Ovary (tissue), 9 donors: ENCODE results near the gene PTCH2. TPM values are rescaled to one million over a fixed set of nuclear protein-coding genes. Genes with fewer than 3 reads are reported as not detected.

ENCODE experiments used
- DNase-seq, 5 donors: peaks; one replicate each; pipeline ENCODE4 v3.0.0-alpha.2; 2019 to 2020
- H3K27ac ChIP-seq, 2 donors: fragments of 200-600 bp; one replicate each; pipeline versions ENCODE4 v1.5.1 to v1.8.0; 2019 to 2022
- H3K27me3 ChIP-seq: fragments of 200-600 bp; one replicate; pipeline ENCODE4 v1.8.0; 2022
- H3K36me3 ChIP-seq: fragments of 200-600 bp; sonication (generic); one replicate; pipeline ENCODE4 v1.5.1; 2019
- H3K4me1 ChIP-seq: one replicate; pipeline ENCODE4 v1.8.1; 2013; ENCODE audit warnings: mild to moderate bottlenecking, moderate library complexity; ENCODE audit not compliant: insufficient read depth
- H3K4me3 ChIP-seq: fragments of 200-600 bp; sonication (generic); one replicate; pipeline ENCODE4 v1.5.1; 2017
- H3K9me3 ChIP-seq, 2 donors: fragments of 200-600 bp in 1 of 2; sonication (generic) in 1 of 2; one replicate each; pipeline versions ENCODE4 v1.5.1 to v1.8.1; 2013 to 2019; ENCODE audit warnings: mild to moderate bottlenecking in 1 of 2, moderate library complexity in 1 of 2
- EP300 ChIP-seq: sonication (generic); formaldehyde crosslinking; IDR thresholded peaks from one replicate; pipeline ENCODE4 v1.6.1; 2017; ENCODE audit warnings: antibody characterized with exemption
- POLR2A ChIP-seq: fragments of 450-650 bp; IDR thresholded peaks from one replicate; pipeline ENCODE4 v1.6.1; 2017; ENCODE audit warnings: antibody characterized with exemption, mild to moderate bottlenecking, moderate library complexity
- WGBS, 3 donors: extraction: QIAGEN DNeasy Blood & Tissue Kit in 1 of 3; methylation state at CpG; one replicate each; pipeline versions ENCODE4 v1.1.5 to v1.1.7; 2013 to 2017; 5-methylcytosine and 5-hydroxymethylcytosine counted together
- intact Hi-C, 4 donors: fragments of 100-400 bp; cut with DNase I; formaldehyde crosslinking; loops; one replicate each; pipeline versions ENCODE4 v1.11.0 to v1.15.1; 2022 to 2023
- polyA plus RNA-seq, 2 donors: library from polyadenylated mRNA; stranded (reverse); fragments of 200-250 nt in 1 of 2; fragments of 350-450 nt in 1 of 2; fragmentation: Illumina TruSeq in 1 of 2; extraction: RNeasy Lipid Tissue Mini Kit (QIAGEN cat#74804) in 1 of 2; gene quantifications; one replicate each; pipeline ENCODE4 v1.2.3, GENCODE V29; 2013 to 2014
- total RNA-seq, 7 donors: library from RNA; depleted of rRNA in 2 of 7; stranded (reverse); fragments of >200 nt in 2 of 7; fragmentation: NEBNext Ultra II Directional in 3 of 7; extraction: Animal tissue kit (Norgen Biotek cat#: 25700) in 3 of 7; gene quantifications; one replicate each; pipeline versions ENCODE4 v1.1.0 to v1.2.4, GENCODE V29; 2016 to 2023
- TF ChIP-seq, protein P1 (sequence below), 3 donors: fragments of 450-650 bp in 2 of 3; fragments of 200-600 bp in 1 of 3; IDR thresholded peaks; one replicate each; pipeline versions ENCODE4 v1.5.1 to v1.8.0; 2016 to 2022; ENCODE audit warnings: antibody characterized with exemption in 3 of 3, mild to moderate bottlenecking in 1 of 3
- donor health status: DM: no; HTN: no; CAD: no; lungs with moderate emphysema.
- donor health status: DM: no; HTN: no; CAD: no.
- donor health status: Bipolar disorder and iron deficiency.
- donor health status: DM: yes; HTN: yes; CAD: no.
- donor health status: DM: no; HTN: no; CAD: no.
- donor health status: DM: yes; HTN: yes; CAD: no.

Gene PTCH2
- total and polyA plus RNA-seq, 9 donors: 1.8 to 21.2 (median 10.7) TPM

- no peak for TF ChIP-seq POLR2A
- TF ChIP-seq, protein P1, sequence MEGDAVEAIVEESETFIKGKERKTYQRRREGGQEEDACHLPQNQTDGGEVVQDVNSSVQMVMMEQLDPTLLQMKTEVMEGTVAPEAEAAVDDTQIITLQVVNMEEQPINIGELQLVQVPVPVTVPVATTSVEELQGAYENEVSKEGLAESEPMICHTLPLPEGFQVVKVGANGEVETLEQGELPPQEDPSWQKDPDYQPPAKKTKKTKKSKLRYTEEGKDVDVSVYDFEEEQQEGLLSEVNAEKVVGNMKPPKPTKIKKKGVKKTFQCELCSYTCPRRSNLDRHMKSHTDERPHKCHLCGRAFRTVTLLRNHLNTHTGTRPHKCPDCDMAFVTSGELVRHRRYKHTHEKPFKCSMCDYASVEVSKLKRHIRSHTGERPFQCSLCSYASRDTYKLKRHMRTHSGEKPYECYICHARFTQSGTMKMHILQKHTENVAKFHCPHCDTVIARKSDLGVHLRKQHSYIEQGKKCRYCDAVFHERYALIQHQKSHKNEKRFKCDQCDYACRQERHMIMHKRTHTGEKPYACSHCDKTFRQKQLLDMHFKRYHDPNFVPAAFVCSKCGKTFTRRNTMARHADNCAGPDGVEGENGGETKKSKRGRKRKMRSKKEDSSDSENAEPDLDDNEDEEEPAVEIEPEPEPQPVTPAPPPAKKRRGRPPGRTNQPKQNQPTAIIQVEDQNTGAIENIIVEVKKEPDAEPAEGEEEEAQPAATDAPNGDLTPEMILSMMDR (IDR thresholded peaks at IDR 0.05): no peak
- H3K27ac ChIP-seq: no peak overlapping the region
- H3K4me3 ChIP-seq: no peak overlapping the region
- no peaks in the 10 kb centered on the region for H3K27me3 ChIP-seq
- 65 to 73% (median 73%) methylated on average over 15 of the region's 15 CpGs for WGBS, 3 donors
- peaks cover 3% of the 10 kb centered on the region for H3K4me1 ChIP-seq
- no peaks in the 10 kb centered on the region for H3K36me3 ChIP-seq
- intact Hi-C loops: loop anchor here in 1 of 4 donors (5.0 kb wide), 1 partner anchor 36 kb away; the partner anchor contains the start of gene BEST4
- no peaks in the 10 kb centered on the region for H3K9me3 ChIP-seq
- DNase-seq: peak in 3 of 5 donors; percentile 36 to 55 (median 44)
These were observed 20.0 kb downstream of the PTCH2 start for GRCh38 chr1:44822981-44823451.

GRCh38 chr1:44822131-44822701, 20.8 kb downstream of the PTCH2 start:
- Histone ChIP-seq H3K4me1 (peaks cover 3% of the 10 kb centered on the region), H3K36me3 (no peaks in the 10 kb centered on the region), H3K9me3 (no peaks in the 10 kb centered on the region), H3K27ac (no peak overlapping the region), H3K4me3 (no peak overlapping the region), H3K27me3 (no peaks in the 10 kb centered on the region)
- DNase-seq: peak in 2 of 5 donors; percentile 25 to 39
- TF ChIP-seq POLR2A: no peak
- TF ChIP-seq EP300: no peak
- TF ChIP-seq, protein P1 (IDR thresholded peaks at IDR 0.05): no peak
- 65 to 87% (median 82%) methylated on average over 6 of the region's 6 CpGs for WGBS, 3 donors
- intact Hi-C loops: loop anchor here in 1 of 4 donors (5.0 kb wide), 1 partner anchor 35 kb away; the partner anchor contains the start of gene BEST4

- intact Hi-C loops: loop anchor here in 1 of 4 donors (5.0 kb wide), 1 partner anchor 34 kb away; the partner anchor contains the start of gene BEST4
- TF ChIP-seq POLR2A (no peak), EP300 (no peak)
- TF ChIP-seq, protein P1 (IDR thresholded peaks at IDR 0.05): no peak
- no peak overlapping the region for H3K27ac ChIP-seq
These were observed 21.8 kb downstream of the PTCH2 start for GRCh38 chr1:44821240-44821715.

GRCh38 chr1:44820328-44821239, 22.5 kb downstream of the PTCH2 start:
- Histone ChIP-seq H3K36me3 (no peaks in the 10 kb centered on the region), H3K4me3 (peak overlapping the region; percentile 51), H3K27me3 (no peaks in the 10 kb centered on the region), H3K4me1 (peaks cover 3% of the 10 kb centered on the region), H3K27ac (peak overlapping the region; percentile 62 to 93), H3K9me3 (no peaks in the 10 kb centered on the region)
- TF ChIP-seq EP300 (no peak), POLR2A (no peak)
- TF ChIP-seq, protein P1 (IDR thresholded peaks at IDR 0.05): no peak
- WGBS, 3 donors: 23 to 38% (median 27%) methylated on average over 22 to 25 of the region's 25 CpGs
- intact Hi-C loops: loop anchor here in 1 of 4 donors (5.0 kb wide), 1 partner anchor 33 kb away; the partner anchor contains the start of gene BEST4
- DNase-seq: peak in 3 of 5 donors; percentile 44 to 50 (median 45)

More at GRCh38 chr1:44821240-44821715, 21.8 kb downstream of the PTCH2 start:
- H3K36me3 ChIP-seq: no peaks in the 10 kb centered on the region
- peak in 2 of 5 donors; percentile 33 to 39 for DNase-seq
- 69 to 76% (median 70%) methylated on average over 9 of the region's 9 CpGs for WGBS, 3 donors
- H3K4me3 ChIP-seq: no peak overlapping the region
- no peaks in the 10 kb centered on the region for H3K27me3 ChIP-seq
- H3K4me1 ChIP-seq: peaks cover 3% of the 10 kb centered on the region
- no peaks in the 10 kb centered on the region for H3K9me3 ChIP-seq
